Vagina (tissue), 2 donors: Measurements from ENCODE around the gene IWS1. TPM values are rescaled to one million over a fixed set of nuclear protein-coding genes. Genes with fewer than 3 reads are reported as not detected.

Source experiments
- DNase-seq, 2 donors: peaks; one replicate each; pipeline ENCODE4 v3.0.0-alpha.2; 2017; ENCODE audit errors: extremely low spot score in 2 of 2
- H3K27ac ChIP-seq: fragments of 200-600 bp; sonication (generic); one replicate; pipeline ENCODE4 v1.5.1; 2019
- H3K27me3 ChIP-seq: fragments of 200-600 bp; sonication (generic); one replicate; pipeline ENCODE4 v1.5.1; 2019
- H3K36me3 ChIP-seq, 2 donors: fragments of 200-600 bp; sonication (generic); one replicate each; pipeline ENCODE4 v1.5.1; 2017 to 2019
- H3K4me1 ChIP-seq: fragments of 200-600 bp; sonication (generic); one replicate; pipeline ENCODE4 v1.5.1; 2019
- H3K4me3 ChIP-seq, 2 donors: fragments of 200-600 bp; sonication (generic); 1 replicate in 1 of 2; 2 replicates in 1 of 2; pipeline ENCODE4 v1.5.1; 2016 to 2019
- H3K9me3 ChIP-seq: fragments of 200-600 bp; sonication (generic); one replicate; pipeline ENCODE4 v1.5.1; 2019
- CTCF ChIP-seq, 3 experiments: fragments of 450-650 bp in 2 of 3; fragments of 200-600 bp in 1 of 3; sonication (generic) in 1 of 3; IDR thresholded peaks; one replicate each; pipeline ENCODE4 v1.5.1; 2017 to 2019; ENCODE audit warnings: antibody characterized with exemption in 3 of 3, mild to moderate bottlenecking in 2 of 3, moderate library complexity in 2 of 3
- POLR2A ChIP-seq, 2 donors: fragments of 450-650 bp; IDR thresholded peaks; one replicate each; pipeline ENCODE4 v1.6.1; 2017; ENCODE audit warnings: antibody characterized with exemption in 2 of 2, mild to moderate bottlenecking in 2 of 2, moderate library complexity in 2 of 2
- POLR2AphosphoS5 ChIP-seq, 2 donors: sonication (generic); formaldehyde crosslinking; IDR thresholded peaks; one replicate each; pipeline ENCODE4 v1.9.0; 2017; ENCODE audit warnings: antibody characterized with exemption in 2 of 2, mild to moderate bottlenecking in 2 of 2, low read depth in 1 of 2; ENCODE audit not compliant: insufficient read depth in 1 of 2
- intact Hi-C: fragments of 100-400 bp; cut with DNase I; formaldehyde crosslinking; loops from one replicate; pipeline ENCODE4 v1.15.1; 2023
- total RNA-seq: library from RNA; depleted of rRNA; stranded (reverse); fragments of >200 nt; gene quantifications from one replicate; pipeline ENCODE4 v1.2.3, GENCODE V29; 2016

IWS1 gene
- total RNA-seq, 1 donor from 2014 or later = 40.8 TPM

GRCh38 chr2:127479866-127480743 is 46.2 kb downstream of the IWS1 start:
- H3K9me3 ChIP-seq = no peaks in the 10 kb centered on the region
- peaks cover 0 to 38% of the 10 kb centered on the region in 2 donors for H3K36me3 ChIP-seq
- H3K4me1 ChIP-seq = no peaks in the 10 kb centered on the region
- no peak for TF ChIP-seq POLR2AphosphoS5 (IDR thresholded peaks at IDR 0.05; ENCODE audit: insufficient read depth in 1 of 2, low read depth in 1 of 2)
- no peak for TF ChIP-seq POLR2A (IDR thresholded peaks at IDR 0.05)
- no peak for TF ChIP-seq CTCF (IDR thresholded peaks at IDR 0.05)
- no peaks in the 10 kb centered on the region for H3K27me3 ChIP-seq
- no peak overlapping the region for H3K4me3 ChIP-seq
- intact Hi-C loops = loop anchor here (5.0 kb wide), 1 partner anchor 158 kb away; no protein-coding TSS in a partner anchor
- DNase-seq = no peak
- H3K27ac ChIP-seq = no peak overlapping the region

GRCh38 chr2:127479219-127479825 is 47.0 kb downstream of the IWS1 start:
- Histone ChIP-seq H3K9me3 (no peaks in the 10 kb centered on the region), H3K27ac (no peak overlapping the region), H3K36me3 (peaks cover 0 to 31% of the 10 kb centered on the region in 2 donors), H3K4me3 (no peak overlapping the region), H3K4me1 (no peaks in the 10 kb centered on the region), H3K27me3 (no peaks in the 10 kb centered on the region)
- no peak for DNase-seq
- TF ChIP-seq CTCF (IDR thresholded peaks at IDR 0.05) = peak; percentile 42 to 57 (median 44)
- TF ChIP-seq POLR2A (IDR thresholded peaks at IDR 0.05) = no peak
- TF ChIP-seq POLR2AphosphoS5 (IDR thresholded peaks at IDR 0.05; ENCODE audit: insufficient read depth in 1 of 2, low read depth in 1 of 2) = no peak
- intact Hi-C loops = loop anchor here (5.0 kb wide), 1 partner anchor 157 kb away; no protein-coding TSS in a partner anchor

- intact Hi-C loops = loop anchor here (5.0 kb wide), 1 partner anchor 153 kb away; no protein-coding TSS in a partner anchor
- H3K4me3 ChIP-seq = no peak overlapping the region
These were observed 50.5 kb downstream of the IWS1 start for GRCh38 chr2:127475788-127476187.

GRCh38 chr2:127472268-127472667 is 54.0 kb downstream of the IWS1 start:
- Histone ChIP-seq H3K9me3 (no peaks in the 10 kb centered on the region), H3K4me1 (no peaks in the 10 kb centered on the region), H3K27me3 (no peaks in the 10 kb centered on the region), H3K4me3 (no peak overlapping the region), H3K27ac (no peak overlapping the region), H3K36me3 (peaks cover 0 to 12% of the 10 kb centered on the region in 2 donors)
- intact Hi-C loops = no loop called here
- TF ChIP-seq POLR2A (IDR thresholded peaks at IDR 0.05) (no peak), POLR2AphosphoS5 (IDR thresholded peaks at IDR 0.05; ENCODE audit: insufficient read depth in 1 of 2, low read depth in 1 of 2) (no peak), CTCF (IDR thresholded peaks at IDR 0.05) (no peak)
- no peak for DNase-seq

More at GRCh38 chr2:127475788-127476187, 50.5 kb downstream of the IWS1 start:
- Histone ChIP-seq H3K27me3 (no peaks in the 10 kb centered on the region), H3K27ac (no peak overlapping the region), H3K36me3 (peaks cover 0 to 9% of the 10 kb centered on the region in 2 donors), H3K9me3 (no peaks in the 10 kb centered on the region), H3K4me1 (no peaks in the 10 kb centered on the region)
- no peak for TF ChIP-seq POLR2A (IDR thresholded peaks at IDR 0.05)
- no peak for TF ChIP-seq CTCF (IDR thresholded peaks at IDR 0.05)
- no peak for TF ChIP-seq POLR2AphosphoS5 (IDR thresholded peaks at IDR 0.05; ENCODE audit: insufficient read depth in 1 of 2, low read depth in 1 of 2)
- DNase-seq = no peak
